LNCaP clone FGC (cell line): ENCODE results near the gene CCDC57.

Experiments used
- DNase-seq: peaks from one replicate; pipeline ENCODE4 v3.0.0-alpha.2; 2011; ENCODE audit warnings: low read depth
- H3K4me3 ChIP-seq: 2 replicates; pipeline ENCODE4 v1.5.1; 2011; ENCODE audit warnings: mild to moderate bottlenecking, low read depth, low read length, control low read depth
- TF ChIP-seq, protein P1 (sequence below): IDR thresholded peaks from 2 replicates; pipeline ENCODE4 v1.5.1; 2012; ENCODE audit warnings: mild to moderate bottlenecking; ENCODE audit not compliant: control insufficient read depth, insufficient read depth; ENCODE audit errors: extremely low read depth

The CCDC57 gene

DNA sequence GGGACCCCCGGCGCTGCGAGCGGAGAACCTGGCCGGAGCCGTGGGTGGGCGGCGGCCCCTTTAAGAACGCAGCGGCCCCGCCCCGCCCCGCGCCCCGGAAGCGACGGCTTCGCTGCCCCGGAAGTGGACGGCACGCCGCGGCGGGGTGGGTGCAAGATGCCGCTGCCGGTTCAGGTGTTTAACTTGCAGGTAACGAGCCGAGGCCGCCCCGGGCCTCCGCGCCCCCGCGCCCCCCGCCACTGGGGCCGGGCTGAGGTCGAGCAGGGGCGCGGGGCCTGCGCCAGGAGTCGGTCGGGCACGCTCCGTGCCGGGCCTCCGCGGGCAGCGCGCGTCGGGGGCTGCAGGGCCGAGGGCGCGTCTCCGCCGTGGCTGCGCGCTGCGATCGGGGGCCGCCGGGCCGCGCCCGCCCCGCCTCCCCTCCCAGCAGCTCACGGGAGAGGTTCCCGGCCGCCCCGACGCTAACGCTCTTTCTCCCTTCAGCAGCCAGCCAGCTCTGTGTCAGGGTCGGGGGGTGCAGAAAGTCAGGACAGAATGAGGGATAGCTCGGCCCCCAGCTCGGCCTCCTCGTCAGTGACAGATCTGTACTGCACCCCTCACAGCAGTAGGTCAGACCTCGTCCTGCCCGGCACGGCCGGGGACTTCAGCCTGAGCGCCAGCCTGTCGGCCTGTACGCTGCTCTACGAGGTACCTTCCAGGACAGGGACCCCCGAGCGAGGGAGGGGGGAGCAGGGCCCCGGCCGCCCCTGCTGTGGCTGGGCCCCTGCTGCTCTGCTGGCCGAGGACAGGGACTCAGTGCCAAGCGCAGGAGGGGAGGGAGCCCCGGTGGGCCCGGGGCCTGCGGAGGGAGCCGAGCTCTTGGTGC lies 160.6 kb downstream of the CCDC57 start, which contains the start of the genes GPS1 and RFNG:
GPS1 (plus strand) TSS at position 123 of the 862 bp plus-strand sequence; CDS start at position 157, 34 bp downstream.
RFNG (minus strand) TSS at position 36 of the 862 bp plus-strand sequence. CDS start 45 bp downstream, outside the sequence.
- peak within 1 kb of the TSS; percentile 89 for H3K4me3 ChIP-seq
- TF ChIP-seq, protein P1, sequence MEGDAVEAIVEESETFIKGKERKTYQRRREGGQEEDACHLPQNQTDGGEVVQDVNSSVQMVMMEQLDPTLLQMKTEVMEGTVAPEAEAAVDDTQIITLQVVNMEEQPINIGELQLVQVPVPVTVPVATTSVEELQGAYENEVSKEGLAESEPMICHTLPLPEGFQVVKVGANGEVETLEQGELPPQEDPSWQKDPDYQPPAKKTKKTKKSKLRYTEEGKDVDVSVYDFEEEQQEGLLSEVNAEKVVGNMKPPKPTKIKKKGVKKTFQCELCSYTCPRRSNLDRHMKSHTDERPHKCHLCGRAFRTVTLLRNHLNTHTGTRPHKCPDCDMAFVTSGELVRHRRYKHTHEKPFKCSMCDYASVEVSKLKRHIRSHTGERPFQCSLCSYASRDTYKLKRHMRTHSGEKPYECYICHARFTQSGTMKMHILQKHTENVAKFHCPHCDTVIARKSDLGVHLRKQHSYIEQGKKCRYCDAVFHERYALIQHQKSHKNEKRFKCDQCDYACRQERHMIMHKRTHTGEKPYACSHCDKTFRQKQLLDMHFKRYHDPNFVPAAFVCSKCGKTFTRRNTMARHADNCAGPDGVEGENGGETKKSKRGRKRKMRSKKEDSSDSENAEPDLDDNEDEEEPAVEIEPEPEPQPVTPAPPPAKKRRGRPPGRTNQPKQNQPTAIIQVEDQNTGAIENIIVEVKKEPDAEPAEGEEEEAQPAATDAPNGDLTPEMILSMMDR: no peak
- no peak for DNase-seq
